GOT3 (cell line): ENCODE data around the gene GCC1.

Experiments
- DNase-seq: peaks from one replicate; lab custom pipeline; 2025; ENCODE audit warnings: mixed read lengths; lab: John Stamatoyannopoulos, UW

GCC1 gene, protein sequence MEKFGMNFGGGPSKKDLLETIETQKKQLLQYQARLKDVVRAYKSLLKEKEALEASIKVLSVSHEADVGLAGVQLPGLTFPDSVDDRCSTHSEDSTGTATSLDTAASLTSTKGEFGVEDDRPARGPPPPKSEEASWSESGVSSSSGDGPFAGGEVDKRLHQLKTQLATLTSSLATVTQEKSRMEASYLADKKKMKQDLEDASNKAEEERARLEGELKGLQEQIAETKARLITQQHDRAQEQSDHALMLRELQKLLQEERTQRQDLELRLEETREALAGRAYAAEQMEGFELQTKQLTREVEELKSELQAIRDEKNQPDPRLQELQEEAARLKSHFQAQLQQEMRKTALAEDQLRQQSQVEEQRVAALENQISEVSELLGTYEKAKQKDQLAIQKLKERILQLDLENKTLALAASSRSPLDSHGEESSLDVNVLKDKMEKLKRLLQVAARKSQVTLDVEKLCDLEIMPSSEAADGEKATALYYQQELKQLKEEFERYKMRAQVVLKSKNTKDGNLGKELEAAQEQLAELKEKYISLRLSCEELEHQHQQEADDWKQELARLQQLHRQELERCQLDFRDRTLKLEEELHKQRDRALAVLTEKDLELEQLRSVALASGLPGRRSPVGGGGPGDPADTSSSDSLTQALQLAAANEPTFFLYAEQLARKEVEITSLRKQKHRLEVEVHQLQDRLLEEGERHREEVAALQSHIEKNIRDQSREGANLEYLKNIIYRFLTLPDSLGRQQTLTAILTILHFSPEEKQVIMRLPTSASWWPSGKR

DNA sequence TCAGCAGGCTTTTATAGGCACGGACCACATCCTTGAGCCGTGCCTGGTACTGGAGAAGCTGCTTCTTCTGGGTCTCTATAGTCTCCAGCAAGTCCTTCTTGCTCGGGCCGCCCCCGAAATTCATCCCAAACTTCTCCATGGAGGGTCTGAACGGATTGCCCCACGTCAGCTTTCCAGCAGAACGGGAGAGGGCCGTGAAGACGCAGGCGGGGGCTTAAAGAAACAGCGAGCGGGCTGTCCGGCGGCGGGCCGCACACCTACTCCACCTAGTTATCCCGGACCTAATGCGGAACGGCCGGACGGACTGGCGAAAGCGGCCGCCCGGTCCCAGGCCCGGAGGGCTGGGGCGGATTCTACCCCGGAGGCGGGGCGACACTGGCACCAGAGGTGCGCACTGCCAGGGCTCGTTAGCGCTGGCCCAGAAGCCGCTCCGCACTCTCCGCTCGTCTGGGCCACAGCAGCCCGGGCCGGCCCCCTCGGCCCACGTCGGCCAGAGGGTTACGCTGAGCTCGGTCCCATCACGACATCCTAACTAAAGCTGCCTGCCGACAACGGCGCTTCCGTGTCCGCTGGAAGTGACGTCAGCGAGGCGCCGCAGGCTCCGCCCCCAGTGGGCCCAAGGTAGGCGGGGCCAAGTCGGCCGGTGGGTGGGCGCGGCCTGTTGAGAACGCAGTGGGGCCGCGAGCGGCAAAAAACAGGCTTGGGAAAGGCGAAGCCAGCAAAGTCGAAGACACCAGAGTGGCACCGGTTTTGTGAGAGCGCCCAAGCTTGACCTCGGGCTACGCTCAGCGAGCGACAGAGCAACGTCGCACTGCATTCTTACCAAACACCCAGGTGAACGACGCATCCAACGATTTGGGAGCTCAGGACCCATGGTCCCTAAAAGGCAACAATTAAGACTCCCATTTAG is at the start of gene GCC1:
Gene GCC1, minus strand, starts transcription at position 553 of the 910 bp plus-strand sequence. Its CDS starts 414 bp downstream, at position 139.
- DNase-seq = peak; percentile 73

DNA sequence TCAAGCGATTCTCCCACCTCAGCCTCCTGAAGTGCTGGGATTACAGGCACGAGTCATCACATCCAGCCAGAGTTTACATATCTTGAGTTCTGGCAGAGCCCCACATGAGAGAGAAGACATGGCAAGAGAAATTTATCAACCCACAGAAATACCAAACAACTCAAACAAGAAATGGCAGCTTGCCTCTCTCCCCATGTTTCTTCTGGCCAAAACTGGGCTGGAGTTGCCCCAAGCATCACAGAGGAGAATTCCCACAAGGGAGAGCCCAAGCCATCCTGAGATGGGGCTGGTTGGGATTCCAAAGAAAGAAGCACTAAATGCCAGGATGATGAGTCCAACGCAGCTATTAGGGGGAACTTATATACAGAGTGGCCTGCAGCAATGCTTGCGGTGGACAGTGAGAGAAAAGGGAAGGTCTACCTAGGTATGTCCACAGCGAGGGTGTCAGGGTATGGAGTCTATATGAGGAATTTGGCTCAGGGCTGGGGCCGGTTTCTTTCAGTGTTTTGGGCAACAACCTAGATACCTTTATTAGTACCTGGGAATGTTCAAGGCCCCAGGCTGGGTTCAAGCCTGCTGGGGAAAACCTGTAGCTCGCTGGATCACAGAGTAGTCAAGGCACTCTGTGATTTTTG is 47.0 kb upstream of the GCC1 start:
- no peak for DNase-seq

DNA sequence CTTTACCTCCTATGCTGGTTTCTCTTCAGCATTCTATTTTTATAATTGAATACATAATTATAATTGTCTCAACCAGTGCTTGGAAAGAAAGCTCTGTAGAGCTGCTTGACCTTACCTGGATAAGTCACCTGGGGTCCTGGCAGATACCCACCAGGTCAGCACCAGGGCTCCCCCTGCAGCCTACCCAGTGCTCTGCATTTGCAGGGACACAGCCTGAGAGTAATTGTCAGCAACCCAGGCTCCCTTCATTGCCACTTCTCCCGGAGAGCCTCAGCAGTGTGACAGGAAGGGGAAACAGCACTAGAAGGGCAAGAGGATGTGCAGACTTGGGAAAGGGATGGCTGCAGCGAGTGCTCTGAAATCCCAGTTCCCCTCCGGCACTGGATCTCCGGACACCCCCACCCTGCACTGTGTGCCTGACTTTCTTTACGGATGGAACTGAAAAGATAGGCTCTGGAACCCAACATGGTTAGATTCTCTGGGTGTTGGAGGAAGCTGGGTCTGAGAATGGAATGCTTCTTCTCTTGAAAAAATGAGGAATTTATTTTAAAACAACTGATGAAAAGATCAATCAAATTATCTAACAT is 44.0 kb upstream of the GCC1 start:
- DNase-seq = no peak

DNA sequence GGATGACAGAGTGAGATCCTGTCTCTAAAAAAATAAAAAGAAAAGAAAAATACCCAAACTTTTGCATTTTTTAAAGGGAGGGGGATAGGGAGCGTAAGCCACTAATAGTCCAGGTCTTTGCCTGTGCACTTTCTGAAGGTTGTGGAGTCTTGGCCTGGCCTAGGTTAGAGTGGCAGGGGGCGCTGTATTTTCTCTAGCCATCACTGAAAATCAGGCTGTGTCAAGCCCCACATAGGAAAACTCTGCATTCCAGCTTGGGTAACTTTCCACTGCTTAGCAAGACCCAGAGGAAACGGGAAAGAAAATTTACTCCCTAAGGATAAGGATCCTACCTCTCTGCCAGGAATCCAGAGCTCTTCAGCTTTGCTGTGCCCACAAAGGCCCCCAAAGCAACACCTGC is 43.0 kb upstream of the GCC1 start:
- no peak for DNase-seq

DNA sequence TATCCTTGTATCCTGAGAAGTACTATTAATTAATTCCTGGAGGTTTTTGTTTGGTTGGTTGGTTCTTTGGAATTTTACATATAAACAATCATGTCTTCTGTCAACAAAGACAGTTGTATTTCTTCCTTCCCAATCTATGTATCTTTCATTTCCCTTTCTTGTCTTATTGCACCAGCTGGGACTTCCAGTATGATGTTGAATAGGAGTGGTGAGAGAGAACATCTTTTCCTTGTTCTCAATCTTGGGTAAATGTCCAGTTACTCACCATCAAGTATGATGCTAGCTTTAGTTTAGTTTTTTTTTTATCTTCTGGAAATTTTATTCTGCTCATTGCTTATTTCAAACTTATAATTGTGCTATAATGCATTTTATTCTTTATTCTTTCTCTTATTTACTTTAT is 39.9 kb upstream of the GCC1 start:
- DNase-seq = no peak

DNA sequence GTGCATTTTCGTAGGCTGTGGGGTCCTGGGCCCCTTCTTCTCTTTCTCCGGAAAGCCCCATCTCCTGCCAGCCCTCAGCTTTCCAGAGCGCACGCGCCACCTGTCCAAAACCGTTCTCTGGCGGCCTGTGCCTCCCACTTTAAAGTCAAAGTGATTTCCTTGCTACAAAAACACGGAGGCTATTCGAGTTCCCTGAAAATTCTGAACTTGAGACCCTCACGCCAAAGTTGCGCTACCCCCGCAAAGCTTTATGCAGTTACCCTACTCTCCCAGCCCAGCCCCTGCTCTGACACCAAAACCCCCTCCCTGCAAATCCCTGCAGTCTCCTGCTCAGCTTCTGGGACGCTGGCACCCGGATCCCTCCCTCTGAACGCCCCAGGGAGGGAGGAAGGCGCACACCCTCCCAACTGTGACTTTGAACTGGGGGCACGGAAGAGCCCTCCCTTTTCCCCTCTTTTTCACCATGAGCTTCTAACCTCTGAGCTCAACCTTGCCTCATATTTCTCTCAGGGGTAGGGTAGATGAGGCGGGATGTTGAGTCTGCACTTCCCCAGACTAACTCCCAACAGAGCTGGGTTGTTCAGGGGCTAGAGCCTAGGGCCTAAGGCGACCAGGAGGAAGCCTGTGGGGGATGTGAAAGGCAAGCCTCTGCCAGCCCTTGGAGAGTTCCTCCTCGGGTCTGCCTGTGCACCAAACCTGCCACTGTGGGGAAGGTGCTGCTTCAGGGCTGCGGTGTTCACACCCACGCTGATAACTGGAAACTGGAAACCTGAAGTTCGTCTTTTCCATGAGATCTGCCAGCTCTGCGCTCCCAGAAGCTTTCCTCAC is 35.2 kb upstream of the GCC1 start:
- DNase-seq = no peak

DNA sequence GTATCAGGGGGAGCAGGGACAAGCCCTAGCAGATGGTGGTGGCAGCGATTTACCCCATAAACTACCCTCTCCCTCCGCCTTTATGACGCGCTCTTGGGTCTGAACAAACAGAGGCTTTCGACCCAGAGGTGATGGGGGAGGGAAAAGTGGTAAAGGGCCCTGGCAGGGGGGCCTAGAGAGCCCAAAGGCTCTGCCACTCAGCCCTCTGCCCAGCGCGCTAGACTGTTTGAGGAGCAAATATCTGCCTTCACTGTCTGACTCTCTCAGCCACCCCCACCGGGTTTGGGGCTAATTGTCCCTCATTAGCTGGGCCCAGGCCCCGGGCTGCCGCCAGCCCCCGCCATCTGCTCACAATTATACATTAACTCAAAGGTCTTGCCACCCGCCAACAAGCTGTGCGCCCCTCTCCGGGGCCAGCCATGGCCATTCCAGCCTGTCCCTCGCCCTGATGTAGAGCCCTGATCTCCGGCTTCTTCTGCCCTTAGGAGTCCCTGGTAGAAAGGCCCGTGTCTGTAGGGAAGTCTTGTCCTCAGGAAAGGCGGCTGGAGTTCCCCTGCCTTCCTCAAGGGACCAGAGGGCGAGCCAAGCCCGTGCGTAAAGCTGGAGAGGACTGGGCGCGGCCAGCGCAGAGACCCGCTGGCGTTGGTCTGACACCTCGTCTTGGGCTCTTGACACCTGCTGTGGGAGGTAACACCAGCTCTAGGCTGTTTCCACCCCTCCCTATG is 34.4 kb upstream of the GCC1 start:
- no peak for DNase-seq

DNA sequence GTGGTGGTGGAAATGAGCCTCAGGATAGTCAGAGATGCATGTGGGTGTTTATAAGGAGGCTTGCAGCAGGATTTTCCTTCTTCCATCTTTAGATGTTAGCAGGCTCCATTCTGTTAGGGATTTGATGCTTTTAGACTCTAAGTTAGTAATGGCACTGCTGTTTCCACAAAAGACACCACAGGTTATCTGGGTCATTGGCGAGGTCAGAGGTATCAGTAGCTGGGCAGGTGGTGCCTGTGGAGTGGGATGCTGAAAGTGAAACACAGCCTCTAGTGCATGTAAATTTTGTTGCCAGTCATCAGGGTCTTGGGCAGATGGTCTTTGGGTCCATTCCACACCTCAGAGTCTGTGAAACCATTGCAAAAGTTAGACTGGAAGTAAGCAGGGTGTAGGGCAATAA is 33.4 kb upstream of the GCC1 start:
- DNase-seq = no peak

DNA sequence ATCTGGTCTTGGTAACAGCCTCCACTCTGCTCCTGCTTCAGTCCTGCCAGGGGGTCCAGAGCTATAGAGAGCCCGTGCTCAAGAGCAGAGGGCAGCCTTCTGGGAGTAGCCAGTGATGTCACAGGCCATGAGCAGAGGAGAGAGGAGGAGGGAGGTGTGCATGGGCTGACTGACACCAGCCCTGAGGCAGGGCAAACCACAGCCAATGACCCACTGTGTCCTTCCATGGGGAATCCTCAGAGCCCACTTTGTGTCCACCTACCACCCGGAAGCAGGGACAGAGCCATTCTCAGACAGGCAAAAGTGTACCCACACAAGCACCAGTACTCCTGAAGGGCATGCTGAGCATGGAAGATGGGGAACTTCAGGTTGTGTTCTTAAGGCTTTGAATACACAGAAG is 32.6 kb upstream of the GCC1 start, which contains the start of gene PAX4:
Gene PAX4, minus strand, starts transcription at position 101 of the 400 bp plus-strand sequence. CDS start 2,214 bp downstream, outside the sequence.
- no peak for DNase-seq

DNA sequence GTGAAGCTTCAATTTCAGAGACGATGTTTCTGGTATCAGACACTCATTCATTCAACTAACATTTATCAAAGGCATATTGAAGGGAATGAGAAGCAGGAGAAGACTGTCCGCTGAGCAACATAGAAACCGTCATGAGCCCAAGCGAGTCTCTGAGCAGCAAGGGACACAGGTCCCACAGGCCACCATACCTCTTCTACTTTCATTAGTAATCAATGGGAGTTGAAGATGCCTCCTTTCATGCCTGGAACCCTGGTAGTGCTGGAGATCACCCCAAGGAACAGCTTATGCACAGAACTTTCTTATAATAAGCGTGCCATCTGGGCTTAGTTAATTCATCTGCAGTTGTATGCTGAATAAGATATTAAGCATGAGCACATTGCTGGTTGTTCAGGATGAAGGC is 31.3 kb upstream of the GCC1 start:
- DNase-seq = no peak

DNA sequence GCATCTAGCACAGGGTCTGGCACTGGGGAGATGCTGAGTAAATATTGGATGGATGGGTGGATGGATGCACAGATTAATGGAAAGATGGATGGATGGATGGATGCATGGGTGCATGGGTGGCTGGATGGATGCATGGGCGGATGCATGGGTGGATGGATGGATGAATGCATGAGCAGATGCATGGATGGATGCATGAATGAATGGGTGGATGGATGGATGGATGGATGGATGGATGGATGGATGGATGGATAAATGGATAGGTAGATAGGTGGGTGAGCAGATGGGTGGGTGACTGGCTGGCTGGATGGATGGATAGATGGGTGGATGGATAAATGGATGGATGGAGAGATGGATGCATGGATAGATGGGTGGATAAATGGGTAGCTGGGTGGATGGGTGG is 26.9 kb upstream of the GCC1 start:
- DNase-seq = no peak

DNA sequence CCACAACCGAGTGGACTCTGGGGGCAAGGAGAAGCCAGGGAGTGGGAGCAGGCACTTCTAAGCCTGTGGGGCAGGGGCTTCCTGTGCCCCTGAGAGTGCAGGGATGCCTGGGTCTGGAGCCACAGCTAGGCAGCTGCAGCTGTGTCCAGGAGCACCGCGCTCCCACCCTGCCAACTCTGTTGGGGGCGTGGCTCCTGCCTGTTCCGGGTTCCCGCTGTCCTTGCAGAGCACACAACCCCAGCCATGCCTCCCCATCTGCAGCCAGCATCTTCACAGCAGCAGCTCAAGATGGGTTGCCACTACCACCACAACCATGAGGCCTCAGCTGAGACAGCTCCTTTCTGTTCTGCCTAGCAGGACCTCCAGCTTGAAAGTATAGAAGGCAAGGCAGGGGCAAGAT is 23.9 kb upstream of the GCC1 start:
- DNase-seq = no peak

DNA sequence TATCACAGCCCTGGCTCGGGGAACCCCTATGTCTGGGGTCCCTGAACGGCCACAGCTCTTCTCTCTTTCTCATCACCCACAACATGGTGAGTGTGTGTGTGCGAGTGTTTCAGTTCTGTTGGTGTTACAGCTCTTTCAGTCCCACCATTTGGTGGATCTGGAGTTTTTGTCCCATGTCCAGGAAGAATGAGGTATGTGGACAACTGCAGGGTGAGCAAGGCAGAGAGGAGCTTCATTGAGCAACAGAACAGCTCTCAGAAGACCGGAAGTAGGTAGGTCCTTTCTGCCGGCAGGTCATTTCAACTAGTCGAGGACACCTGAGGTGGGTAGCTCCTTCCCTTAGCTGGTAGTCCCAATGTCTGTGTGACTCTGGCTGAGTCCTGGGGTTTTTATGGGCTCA is 23.1 kb upstream of the GCC1 start:
- no peak for DNase-seq

DNA sequence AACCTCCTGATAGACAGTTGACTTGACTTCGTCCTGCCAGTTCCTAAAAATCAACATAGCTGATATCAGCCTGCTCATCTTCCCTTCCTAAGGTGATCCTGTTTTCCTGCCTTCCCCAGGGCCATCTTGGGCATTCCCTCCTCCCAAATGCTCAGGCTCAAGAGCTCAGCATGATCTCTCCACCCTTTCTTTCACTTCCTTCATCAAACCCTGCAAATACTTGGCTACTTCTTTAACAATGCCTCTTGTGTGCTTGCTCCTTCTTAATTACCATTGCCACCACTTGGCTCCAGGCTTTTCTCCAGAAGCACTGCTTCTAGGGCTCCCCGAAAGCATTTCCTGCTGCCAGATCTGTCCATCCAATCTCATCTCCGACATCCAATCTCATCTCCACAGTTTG is 15.5 kb upstream of the GCC1 start:
- DNase-seq = no peak

DNA sequence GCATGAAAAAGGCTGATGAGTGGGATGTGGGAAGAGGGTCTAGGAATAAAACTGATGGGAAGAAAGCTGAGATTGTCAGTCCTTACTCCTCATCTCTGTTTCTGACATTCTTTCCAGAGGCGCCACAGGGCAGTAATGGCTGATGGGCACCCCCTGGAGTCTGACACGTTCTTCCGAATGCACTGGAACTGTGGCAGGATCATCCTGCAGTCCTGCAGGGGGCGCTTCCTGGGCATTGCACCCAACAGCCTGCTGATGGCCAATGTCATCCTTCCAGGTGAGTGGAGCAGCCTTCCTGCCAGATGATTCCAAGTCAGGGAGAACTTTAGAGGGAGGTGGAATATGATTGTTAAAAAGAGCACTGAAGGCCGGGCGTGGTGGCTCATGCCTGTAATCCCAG is 12.9 kb upstream of the GCC1 start:
- DNase-seq = no peak

DNA sequence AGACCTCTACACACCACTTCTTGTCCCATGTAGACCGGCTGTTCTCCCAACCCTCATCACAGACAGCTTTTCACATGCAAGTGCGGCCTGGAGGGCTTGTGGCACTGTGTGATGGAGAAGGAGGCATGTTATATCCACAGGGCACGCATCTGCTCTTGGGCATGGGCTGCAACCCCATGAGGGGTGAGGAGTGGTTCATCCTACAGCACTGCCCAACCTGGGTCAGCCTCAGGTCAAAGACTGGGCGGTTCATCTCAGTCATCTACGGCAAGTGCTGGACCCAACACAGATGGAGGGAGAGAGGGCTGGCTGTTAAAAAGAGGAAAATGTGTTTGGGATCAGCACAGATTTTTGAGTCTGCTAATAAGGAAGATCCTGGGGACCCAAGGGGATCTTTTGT is 10.3 kb upstream of the GCC1 start:
- no peak for DNase-seq

DNA sequence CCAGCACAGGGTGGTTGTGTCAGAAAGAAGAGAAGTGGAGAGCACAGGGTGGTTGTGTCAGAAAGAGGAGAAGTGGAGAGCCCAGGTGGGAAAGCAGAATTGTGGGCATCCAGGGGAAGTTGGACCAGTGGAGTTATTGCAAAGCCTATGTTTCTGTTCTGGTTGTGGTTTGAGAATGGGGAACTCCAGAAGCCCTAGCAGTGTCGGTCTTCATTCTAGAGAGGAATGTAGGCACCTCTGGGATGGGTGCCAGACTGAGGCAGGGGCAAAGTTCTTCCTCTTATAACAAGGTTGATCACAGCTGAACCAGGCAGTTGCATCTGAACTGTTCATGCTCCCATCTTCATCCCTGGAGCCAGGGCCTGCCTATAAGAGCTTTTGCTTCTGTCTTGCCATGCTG is 9.1 kb upstream of the GCC1 start:
- no peak for DNase-seq

DNA sequence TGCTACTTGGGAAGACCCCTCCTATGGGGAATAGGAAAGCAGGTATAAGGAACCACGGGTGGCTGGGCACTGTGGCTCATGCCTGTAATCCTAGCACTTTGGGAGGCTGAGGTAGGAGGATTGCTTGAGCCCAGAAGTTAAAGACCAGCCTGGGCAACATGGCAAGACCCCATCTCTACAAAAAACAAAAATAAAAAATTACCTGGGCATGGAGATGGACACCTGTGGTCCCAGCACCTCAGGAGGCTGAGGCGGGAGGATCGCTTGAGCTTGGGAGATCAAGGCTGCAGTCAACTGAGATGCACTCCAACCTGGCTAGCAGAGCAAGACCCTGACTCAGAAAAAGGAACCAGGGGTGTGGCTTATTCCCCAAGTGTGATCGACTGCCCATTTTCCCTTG is 7.2 kb upstream of the GCC1 start:
- DNase-seq = no peak

DNA sequence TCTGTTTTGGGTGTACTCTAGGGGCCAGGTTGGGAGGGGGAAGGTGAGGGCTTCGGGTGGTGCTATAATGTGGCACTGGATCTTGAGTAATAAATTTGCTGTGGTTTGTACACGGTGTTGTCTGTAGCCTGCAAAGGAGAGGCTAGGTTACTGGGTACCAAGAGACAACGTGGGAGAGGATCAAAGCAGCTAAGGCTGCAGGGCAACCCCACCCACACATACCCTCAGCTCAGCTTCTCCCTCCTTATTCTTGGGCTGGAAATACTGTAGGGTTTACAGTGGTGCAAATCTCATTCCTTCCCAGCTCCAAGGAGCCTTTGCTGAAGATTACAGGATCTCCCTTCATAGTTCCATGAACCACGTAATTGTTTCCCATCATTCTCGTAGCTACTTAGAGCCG is 6.2 kb upstream of the GCC1 start:
- no peak for DNase-seq

DNA sequence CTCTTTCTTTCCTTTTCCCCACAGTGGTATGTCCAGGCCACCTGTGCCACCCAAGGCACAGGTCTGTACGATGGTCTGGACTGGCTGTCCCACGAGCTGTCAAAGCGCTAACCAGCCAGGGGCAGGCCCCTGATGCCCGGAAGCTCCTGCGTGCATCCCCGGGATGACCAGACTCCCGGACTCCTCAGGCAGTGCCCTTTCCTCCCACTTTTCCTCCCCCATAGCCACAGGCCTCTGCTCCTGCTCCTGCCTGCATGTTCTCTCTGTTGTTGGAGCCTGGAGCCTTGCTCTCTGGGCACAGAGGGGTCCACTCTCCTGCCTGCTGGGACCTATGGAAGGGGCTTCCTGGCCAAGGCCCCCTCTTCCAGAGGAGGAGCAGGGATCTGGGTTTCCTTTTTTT is 5.8 kb upstream of the GCC1 start:
- no peak for DNase-seq
